Fibroblast of skin of left quadriceps (primary cell): ENCODE measurements around the gene BLM.
"Not testable (repeated sequence)": the region's sequence is repeated elsewhere in the genome, so short reads cannot be mapped to it uniquely, and the experiment has no call there.

Experiments used
- DNase-seq, 2 experiments: peaks; one replicate each; pipeline ENCODE4 v3.0.0-alpha.2; 2013; ENCODE audit warnings: low read depth in 2 of 2

BLM gene

GRCh38 chr15:90735923-90736322, 18.8 kb downstream of the BLM start:
- DNase-seq = no peak

DNA sequence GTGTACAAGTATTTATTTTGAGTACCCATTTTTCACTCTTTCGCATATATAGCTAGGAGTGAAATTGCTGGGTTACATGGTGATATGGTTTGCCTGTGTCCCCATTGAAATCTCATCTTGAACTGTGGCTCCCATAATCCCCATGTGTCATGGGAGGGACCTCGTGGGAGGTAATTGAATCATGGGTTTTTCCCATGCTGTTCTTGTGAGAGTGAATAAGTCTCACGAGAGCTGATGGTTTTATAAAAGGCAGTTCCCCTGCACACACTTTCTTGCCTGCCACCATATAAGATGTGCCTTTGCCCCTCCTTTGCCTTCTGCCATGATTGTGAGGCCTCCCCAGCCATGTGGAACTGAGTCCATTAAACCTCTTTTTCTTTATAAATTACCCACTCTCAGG, 23.4 kb downstream of the BLM start:
- DNase-seq = not testable (repeated sequence)

- DNase-seq = no peak
These were observed 24.9 kb downstream of the BLM start for GRCh38 chr15:90742087-90742486.

DNA sequence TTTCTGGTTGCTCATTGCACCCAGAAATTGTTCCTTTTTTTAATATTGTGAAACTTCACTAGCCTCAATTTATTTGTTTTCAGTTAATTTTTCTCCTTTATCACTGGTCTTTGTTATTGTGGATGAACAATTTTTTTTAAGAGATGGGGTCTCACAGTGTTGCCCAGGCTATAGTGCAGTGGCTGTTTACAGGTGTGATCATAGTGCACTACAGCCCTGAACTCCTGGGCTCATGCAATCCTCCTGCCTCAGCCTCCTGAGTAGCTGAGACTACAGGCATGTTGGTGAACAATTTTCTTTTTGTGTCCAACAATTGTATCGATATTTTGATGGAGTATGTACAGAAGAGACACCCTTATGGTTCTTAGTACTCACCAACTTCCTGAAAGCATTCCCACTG, 26.3 kb downstream of the BLM start:
- no peak for DNase-seq

DNA sequence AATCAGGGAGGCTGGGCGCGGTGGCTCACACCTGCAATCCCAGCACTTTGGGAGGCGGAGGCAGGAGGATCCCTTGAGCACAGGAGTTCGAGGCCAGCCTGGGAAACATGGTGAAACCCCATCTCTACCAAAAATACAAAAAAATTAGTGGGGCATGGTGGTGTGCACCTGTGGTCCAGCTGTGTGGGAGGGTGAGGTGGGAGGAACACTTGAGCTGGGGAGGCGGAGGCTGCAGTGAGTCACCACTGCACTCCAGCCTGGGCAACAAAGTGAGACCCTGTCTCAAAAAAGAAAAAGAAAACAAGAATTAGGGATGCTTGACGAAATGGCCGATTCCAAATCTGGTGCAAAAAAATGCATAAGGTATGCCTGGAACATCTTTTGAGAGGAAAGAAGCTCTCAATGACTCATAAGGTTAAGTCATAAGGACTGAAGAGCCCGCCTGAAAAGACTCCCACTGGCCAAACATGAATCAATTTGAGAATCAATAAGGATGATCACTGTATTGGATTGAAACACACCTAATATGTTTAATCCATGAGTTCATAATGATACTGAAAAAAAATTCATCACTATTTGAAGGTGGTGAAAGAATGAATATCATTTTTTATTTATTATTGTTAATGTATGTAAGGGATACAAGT, 27.7 kb downstream of the BLM start:
- DNase-seq = no peak

- no peak for DNase-seq
These were observed 32.6 kb downstream of the BLM start for GRCh38 chr15:90749754-90750153.

DNA sequence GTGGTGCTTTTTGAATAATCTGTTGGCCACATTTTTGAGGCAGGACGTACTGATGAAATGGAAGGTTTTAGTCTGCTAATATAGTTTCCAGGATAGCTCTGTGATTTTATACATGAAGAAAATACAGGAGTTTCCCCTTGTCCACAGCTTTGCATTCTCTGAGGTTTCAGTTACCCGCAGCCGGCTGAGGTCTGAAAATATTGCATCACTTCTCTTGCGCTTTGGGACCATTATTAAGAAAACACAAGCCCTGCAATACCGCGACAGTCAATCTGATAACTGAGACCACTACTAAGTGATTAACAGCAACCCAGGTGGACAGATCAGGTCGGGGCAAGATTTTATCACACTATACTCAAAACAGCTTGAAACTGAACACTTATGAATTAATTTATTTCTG, 33.0 kb downstream of the BLM start:
- no peak for DNase-seq

DNA sequence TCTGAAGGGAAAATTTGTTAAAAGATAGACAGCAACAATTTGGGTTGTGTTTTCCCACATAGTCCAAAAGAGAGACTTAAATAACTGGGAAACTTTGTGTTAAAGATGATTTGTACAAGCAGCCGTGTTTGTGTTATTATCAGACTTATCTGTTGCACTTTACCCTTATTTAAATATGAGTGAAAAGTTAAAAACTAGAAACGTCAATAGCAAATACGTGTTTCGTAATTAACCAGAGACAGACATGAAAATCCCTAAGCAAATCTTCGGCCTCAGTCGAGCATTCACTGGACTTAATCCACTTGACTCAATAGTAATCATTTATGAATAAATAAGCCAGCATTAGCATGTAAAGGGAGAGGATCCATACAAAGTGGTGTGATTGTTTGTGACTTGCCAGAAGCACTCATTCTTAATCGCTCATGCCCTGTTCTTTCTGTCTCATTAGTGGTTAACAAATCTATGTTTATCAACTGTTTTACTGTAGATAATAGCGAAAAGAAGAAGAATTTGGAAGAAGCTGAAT, 34.2 kb downstream of the BLM start:
- no peak for DNase-seq

DNA sequence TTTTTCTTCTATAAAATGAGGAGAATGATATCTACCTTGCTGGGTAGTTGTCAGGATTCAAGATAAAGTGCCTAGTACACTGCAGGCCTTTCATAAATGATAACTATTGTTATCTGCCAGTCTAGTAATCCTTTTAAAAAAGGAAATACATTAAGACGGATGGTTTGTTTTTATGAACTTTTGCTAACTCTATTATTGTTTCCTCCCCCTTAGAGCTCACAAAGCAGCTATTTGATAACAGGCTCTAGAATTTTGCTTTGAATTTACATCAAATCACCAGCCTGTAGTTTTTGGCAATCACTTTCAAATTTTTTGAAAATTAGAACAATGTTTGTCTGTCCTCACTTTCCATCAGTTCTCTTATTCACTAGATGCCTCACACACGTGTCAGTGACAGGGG, 39.8 kb downstream of the BLM start:
- no peak for DNase-seq

DNA sequence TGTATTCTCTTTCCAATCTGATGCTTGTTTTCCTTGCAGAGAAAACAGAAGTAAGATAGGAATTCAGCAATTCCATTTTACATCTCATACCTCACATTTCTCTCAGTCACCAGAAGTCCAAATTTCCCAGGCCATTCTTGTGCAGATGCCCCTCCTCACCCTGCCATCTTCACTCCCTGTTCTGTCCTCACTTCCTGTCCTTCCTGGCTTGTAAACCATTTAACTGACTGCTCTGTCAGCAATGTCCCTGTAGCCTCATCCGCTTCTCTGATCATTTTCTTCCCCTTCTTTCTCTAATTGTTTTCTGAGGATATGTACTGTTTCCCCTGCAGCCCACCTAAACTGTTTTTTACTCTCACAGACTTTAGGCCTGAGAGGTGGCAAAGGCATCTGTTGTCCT, 40.3 kb downstream of the BLM start:
- DNase-seq = no peak

GRCh38 chr15:90760661-90761232, 43.6 kb downstream of the BLM start:
- DNase-seq = no peak

GRCh38 chr15:90761629-90762028, 44.5 kb downstream of the BLM start:
- DNase-seq = no peak

DNA sequence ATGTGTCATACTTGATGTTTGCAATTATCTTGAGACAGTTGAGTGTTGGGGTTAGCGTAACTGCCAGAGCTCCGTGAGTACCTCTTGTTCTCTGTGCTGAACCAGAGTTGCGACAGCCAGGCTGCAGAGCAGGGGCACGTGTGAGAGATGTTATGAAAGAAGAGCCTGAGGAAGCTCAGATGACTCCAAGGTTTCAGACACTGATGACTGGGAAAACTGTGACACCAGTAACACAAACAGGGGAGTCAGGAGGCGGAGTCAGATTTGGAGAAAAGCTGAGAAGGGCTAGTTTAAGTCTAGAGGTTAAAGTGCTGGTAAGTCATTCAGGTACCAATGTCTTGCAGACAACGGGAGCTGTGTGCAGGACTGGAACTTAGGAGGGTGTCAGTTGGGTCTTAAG, 45.0 kb downstream of the BLM start:
- no peak for DNase-seq

DNA sequence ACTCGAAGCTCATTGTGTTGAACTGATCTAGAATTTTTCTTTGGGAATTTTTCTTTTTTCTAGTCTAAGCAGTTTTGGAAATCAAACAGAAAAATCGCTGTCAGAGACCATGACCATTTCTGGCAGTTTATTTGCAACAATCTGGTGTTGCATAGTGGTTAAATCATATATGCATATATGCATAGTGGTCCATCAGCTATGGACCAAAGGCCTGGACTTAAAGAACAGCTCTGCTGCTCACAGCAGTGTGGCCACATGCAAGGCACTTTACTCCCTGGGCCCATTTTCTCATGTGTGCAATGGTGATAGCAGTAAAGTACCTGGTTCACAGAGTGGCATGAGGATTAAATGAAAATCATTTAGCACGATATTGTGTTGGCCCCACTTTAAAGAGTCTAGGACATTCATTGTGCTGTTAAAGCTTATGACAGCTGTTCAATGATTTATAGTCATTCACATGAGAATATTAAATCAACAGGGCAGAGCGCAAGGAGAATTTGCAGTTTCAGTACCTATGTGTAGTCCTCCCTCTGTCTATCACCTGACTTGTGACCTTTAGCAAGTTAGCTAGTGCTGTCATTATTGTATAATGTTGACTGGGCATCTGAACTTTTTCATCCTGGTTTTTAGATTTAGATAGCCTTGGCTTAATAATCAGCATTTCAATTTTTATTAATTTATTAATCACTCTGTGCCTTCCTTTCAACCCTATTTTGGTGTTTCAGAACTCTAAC, 46.4 kb downstream of the BLM start:
- DNase-seq = no peak

DNA sequence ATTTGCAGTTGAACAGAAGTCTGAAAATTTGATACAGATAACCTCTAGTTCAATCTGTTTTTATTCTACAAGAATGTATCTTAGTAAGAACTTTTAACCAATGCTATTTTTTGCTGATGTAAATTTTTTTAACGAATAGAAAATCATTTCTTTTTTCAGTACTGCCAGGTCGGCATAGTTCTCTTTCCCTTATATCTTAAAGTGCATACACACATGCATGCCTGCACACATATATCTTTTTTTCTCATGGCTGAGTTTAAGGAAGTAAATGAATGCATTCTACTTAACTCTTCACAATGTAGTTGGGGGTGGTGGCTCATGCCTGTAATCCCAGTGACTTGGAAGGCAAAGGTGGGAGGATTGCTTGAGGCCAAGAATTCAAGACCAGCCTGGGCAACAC, 48.4 kb downstream of the BLM start:
- DNase-seq = no peak

- no peak for DNase-seq
These were observed 48.8 kb downstream of the BLM start for GRCh38 chr15:90765966-90766365.

- no peak for DNase-seq
These were observed 52.2 kb downstream of the BLM start for GRCh38 chr15:90769375-90769774.

DNA sequence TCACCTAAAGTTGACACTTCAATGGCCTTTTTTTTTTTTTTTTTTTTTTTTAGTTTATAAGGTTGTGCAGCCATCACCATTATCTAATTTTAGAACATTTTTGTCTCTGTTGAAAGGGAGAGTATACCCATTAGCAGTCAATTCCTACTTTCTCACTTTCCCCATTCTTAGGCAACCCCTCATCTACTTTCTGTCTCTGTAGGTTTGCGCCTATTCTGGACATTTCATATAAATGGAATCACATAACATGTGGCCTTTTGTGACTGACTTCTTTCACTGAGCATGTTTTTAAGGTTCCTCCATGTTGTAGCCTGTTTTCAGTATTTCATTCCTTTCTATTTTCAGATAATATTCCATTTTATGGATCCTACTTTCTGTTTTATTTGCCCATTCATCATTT, 56.3 kb downstream of the BLM start:
- DNase-seq = no peak

DNA sequence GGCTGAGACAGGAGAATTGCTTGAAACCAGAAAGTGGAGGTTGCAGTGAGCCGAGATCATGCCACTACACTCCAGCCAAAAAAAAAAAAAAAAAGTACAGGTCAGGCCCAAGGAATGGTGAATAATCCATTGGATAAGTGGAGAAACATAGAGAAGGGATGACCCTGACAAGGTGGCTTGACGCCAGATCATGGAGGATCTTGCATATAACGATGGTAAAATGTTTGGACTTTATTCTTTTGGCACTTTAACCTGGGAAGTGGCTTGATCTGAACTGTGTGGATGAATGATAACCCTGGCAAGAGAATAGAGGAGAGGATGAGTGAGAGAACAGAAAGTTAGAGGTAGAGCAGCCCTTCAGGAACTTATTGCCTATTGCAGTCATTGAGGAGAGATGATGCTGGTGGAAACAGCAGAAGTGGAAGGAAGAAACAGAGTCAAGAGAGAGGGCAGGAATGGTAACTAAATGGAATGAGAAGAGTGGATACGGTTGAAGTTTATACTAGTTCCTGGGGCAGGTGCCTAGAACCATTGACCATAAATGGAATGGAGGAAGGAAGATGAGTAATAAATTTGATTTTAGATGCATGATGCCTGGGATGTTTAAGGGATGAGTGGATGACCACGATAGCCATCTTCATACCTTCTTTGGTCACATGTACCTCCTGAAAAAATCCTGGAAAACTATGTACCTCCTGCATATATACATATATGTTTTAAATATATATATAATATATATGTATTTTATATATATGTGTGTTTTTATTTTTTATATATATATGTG, 57.8 kb downstream of the BLM start:
- DNase-seq = peak; percentile 44 to 52

DNA sequence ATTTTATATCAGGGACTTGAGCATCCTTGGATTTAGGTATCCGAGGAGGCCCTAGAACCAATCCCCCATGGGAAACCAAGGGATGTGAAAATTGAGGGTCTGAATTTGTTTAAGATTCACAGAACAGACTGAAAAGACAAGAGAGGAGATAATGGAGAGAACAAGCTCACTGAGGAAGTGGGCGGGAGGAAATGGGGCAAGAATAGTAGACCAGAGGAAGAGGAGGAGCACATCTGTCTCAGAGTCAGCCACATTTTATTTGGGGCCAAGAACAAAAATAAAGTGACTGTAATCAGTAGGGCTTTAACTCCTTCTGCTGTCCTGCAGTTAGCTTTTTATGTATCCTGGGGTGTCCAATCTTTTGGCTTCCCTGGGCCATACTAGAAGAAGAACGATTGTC, 63.8 kb downstream of the BLM start:
- DNase-seq = no peak

GRCh38 chr15:90782442-90782841, 65.3 kb downstream of the BLM start:
- DNase-seq = no peak

- DNase-seq = no peak
These were observed 70.7 kb downstream of the BLM start for GRCh38 chr15:90787881-90788280.
